Lower leg skin (tissue), 3 donors: Measurements from ENCODE around the gene UGDH.

ENCODE experiments used
- POLR2A ChIP-seq, 2 donors: fragments of 450-650 bp; IDR thresholded peaks; one replicate each; pipeline ENCODE4 v1.6.1; 2016 to 2017; ENCODE audit warnings: antibody characterized with exemption in 2 of 2, mild to moderate bottlenecking in 1 of 2, moderate library complexity in 1 of 2
- TF ChIP-seq, protein P1 (sequence below), 3 donors: fragments of 450-650 bp; IDR thresholded peaks; one replicate each; pipeline ENCODE4 v1.5.1; 2016; ENCODE audit warnings: antibody characterized with exemption in 3 of 3, mild to moderate bottlenecking in 3 of 3, moderate library complexity in 2 of 3

DNA sequence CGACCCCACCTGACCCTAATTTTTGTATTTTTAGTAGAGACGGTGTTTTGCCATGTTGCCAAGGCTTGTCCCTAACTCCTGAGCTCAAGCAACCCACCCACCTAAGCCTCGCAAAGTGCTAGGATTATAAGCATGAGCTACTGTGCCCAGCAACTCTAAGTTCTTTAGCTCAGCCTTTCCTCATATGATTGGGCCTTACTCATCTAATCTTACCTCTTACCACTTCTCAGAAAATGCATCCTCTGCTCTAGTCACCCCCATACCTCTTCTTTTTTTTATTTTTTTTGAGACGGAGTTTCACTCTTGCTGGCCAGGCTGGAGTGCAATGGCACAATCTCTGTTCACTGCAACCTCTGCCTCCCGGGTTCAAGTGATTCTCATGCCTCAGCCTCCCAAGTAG is 35.6 kb upstream of the UGDH start:
- TF ChIP-seq, protein P1, sequence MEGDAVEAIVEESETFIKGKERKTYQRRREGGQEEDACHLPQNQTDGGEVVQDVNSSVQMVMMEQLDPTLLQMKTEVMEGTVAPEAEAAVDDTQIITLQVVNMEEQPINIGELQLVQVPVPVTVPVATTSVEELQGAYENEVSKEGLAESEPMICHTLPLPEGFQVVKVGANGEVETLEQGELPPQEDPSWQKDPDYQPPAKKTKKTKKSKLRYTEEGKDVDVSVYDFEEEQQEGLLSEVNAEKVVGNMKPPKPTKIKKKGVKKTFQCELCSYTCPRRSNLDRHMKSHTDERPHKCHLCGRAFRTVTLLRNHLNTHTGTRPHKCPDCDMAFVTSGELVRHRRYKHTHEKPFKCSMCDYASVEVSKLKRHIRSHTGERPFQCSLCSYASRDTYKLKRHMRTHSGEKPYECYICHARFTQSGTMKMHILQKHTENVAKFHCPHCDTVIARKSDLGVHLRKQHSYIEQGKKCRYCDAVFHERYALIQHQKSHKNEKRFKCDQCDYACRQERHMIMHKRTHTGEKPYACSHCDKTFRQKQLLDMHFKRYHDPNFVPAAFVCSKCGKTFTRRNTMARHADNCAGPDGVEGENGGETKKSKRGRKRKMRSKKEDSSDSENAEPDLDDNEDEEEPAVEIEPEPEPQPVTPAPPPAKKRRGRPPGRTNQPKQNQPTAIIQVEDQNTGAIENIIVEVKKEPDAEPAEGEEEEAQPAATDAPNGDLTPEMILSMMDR (IDR thresholded peaks at IDR 0.05): no peak
- no peak for TF ChIP-seq POLR2A (IDR thresholded peaks at IDR 0.05)
